HG02870 (cell line): Measurements from ENCODE around the gene SIGLEC15.
A peak's percentile ranks its signal among the peaks of the same experiment; 100 is the strongest.
"Not testable (repeated sequence)": the region's sequence is repeated elsewhere in the genome, so short reads cannot be mapped to it uniquely, and the experiment has no call there.

Source experiments
- ATAC-seq: cut with Tn5 transposase; IDR thresholded peaks from one replicate; pipeline ENCODE4 v1.9.1; 2021; ENCODE audit warnings: mild to moderate bottlenecking, moderate library complexity; ENCODE audit not compliant: unreplicated experiment

SIGLEC15 gene

DNA sequence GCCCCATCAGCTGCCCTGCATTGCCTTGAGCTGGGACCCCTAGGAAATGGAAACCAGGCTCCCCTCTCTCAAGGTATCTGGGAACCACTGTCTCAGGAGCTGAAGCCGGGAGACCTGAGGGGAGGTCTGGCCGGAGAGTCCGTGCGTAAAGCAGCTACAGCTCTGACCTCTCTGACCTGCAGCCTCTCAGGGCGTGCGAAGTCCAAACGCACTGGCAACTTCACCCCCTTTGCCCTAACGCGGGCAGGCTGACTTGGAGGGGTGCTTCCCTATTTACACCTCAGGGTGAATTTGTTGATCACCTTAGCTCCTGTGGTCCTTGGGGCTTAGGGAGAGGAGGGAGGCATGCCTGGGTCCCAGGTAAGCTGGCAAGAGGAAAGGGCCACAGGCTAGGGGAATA is 17.5 kb downstream of the SIGLEC15 start:
- no peak for ATAC-seq

- no peak for ATAC-seq
Measured at GRCh38 chr18:45844938-45845337, 19.5 kb downstream of the SIGLEC15 start.

DNA sequence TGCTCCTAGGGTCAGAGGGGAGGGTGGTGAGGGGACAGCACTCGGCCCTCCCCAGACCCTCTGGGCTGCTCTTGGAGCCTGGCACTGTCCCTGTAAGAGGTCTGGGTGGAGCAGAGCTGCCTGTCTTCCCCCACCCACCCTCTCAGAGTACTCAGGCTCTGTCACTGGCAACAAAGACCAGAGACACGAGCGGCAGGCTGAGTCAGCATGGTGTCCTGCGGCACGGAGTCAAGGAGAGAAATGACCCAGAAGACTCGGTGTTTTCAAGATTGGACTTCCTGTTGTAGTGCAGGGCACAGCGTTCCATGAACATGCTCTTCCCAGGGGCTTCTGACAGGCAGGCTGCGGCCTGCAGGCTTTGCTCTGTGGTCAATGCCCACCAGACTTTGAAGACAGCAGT is 19.9 kb downstream of the SIGLEC15 start:
- no peak for ATAC-seq

GRCh38 chr18:45847119-45847518 is 21.6 kb downstream of the SIGLEC15 start:
- no peak for ATAC-seq

DNA sequence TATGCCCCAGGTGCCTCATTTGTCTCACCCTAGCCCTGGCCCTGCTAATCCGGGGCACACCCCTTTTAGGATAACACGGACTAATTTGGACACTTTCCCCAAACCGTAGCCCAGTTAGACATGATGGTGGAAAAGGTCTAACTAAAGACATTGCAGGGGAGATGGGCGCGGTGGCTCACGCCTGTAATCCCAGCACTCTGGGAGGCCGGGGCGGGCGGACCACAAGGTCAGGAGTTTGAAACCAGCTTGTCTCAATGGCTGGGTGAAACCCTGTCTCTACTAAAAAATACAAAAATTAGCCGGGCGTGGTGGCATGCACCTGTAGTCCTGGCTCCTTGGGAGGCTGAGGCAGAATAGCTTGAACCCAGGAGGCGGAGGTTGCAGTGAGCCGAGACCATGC is 23.2 kb downstream of the SIGLEC15 start:
- ATAC-seq = not testable (repeated sequence)

- no peak for ATAC-seq
Measured at GRCh38 chr18:45849529-45849928, 24.1 kb downstream of the SIGLEC15 start.

DNA sequence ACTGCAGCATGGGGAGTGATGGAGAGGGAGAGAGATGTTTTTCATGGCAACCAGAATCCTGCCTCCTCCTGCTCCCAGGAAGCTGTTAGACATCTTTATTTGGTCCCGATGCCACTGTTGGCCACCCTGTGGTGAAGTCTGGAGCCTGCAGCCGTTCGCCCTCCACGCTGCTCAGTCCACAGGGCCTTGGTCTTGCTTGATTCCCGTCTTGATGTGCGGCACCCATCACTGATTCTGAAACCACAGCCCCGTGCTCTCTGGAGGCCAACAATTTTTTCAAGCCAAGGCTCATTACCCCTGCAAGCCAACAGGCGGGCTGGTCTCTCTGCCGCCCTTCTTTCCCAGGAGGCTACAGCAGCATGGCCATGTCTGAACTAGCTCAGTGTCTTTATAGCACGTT is 24.5 kb downstream of the SIGLEC15 start:
- no peak for ATAC-seq

DNA sequence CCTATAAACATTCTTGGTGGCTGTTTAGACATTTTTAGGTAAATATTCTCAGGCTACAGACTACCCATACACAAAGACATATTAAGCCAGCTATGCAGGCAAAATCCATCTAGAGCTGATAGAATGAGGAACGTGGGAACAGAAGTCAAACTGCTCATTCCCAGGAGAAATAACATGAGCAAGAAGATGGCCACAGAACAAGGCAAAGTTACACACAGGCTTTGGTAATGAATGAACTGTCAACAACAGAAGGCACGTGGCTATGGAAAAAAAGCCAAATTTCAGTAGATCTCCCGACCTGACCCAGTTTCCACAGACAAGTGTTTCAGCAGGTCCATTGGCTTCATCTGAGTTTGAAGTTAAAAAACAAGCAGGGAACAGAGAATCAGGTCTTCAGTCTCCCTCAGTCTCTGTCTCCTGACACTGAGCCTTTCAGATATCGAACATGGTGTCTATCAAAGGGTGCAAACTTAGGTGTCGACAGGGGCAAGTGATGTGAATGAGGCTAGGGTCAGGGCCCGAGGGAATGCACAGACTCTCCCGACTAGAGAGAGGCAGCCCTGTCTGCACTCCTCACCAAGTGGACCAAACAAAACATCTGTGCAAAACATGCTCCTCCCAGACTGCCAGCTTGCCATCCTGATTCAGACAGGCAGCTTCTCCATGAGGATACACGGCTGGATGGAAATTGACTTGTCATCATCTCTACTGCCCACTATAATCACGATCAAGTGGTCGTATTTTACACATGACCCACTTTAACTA is 25.9 kb downstream of the SIGLEC15 start:
- ATAC-seq = no peak

- no peak for ATAC-seq
Measured at GRCh38 chr18:45852631-45853030, 27.2 kb downstream of the SIGLEC15 start.

GRCh38 chr18:45854036-45854586 is 28.6 kb downstream of the SIGLEC15 start:
- no peak for ATAC-seq

- no peak for ATAC-seq
Measured at GRCh38 chr18:45856531-45856930, 31.1 kb downstream of the SIGLEC15 start.

- ATAC-seq = no peak
Measured at GRCh38 chr18:45859334-45859733, 33.9 kb downstream of the SIGLEC15 start.

GRCh38 chr18:45860492-45860891 is 35.0 kb downstream of the SIGLEC15 start:
- ATAC-seq = no peak

DNA sequence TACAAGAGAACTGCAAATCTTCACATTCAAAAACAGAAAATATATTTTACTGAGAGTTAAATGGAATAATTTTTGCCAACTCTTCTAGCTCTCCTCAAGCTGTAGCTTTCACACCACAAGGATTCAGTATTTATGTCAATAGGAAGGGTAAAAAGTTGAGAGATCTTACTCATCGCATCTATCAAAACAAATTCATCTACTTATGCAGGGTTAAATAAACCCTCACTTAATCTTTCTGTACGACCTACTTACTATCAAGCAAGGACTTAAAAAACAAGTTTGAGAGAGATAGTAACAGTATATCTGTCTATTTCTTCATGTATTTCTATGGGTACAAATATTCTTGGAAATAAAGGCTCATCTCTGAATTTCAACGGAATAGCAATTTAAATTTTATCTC is 35.5 kb downstream of the SIGLEC15 start:
- no peak for ATAC-seq

- ATAC-seq = no peak
Measured at GRCh38 chr18:45861926-45862325, 36.5 kb downstream of the SIGLEC15 start.

DNA sequence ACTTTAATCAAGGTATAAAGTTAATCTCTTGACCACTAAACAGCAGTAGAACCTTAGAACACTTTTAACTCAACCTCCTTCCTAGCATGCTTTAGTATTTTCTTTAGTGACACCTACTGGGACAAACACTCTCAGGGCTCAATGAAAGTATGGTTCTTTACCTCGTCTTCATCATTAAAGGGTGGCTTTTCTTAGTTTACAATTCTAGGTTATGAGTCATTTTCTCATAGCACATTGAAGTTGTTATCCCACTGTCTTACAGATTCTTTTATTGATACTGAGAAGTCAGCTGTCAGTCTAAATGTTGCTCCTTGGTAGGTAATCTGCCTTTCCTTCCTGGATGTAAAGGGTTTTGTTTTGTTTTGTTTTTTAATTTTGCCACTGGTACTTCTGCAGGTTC is 38.0 kb downstream of the SIGLEC15 start:
- ATAC-seq = no peak

- ATAC-seq = no peak
Measured at GRCh38 chr18:45864081-45864480, 38.6 kb downstream of the SIGLEC15 start.

DNA sequence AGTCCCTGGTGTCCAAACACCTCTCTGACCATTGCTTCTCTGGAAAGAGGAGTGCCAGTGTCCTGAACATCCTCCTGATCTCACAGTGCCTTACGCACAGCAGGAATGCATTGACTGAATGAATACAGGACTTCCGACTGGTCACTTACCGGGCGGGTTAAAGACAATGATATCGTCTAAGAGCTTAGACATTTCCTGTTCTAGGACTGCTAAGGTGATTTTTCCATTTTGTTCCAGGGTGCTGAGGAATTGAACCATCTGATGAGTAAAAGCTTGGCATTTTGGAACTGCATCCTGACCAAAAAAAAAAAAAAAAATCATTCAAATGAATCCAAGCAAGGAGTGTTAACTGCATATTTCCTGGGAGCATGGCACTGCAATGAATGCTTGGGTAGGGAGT is 40.0 kb downstream of the SIGLEC15 start:
- ATAC-seq = no peak

- ATAC-seq = no peak
Measured at GRCh38 chr18:45870419-45870818, 44.9 kb downstream of the SIGLEC15 start.

DNA sequence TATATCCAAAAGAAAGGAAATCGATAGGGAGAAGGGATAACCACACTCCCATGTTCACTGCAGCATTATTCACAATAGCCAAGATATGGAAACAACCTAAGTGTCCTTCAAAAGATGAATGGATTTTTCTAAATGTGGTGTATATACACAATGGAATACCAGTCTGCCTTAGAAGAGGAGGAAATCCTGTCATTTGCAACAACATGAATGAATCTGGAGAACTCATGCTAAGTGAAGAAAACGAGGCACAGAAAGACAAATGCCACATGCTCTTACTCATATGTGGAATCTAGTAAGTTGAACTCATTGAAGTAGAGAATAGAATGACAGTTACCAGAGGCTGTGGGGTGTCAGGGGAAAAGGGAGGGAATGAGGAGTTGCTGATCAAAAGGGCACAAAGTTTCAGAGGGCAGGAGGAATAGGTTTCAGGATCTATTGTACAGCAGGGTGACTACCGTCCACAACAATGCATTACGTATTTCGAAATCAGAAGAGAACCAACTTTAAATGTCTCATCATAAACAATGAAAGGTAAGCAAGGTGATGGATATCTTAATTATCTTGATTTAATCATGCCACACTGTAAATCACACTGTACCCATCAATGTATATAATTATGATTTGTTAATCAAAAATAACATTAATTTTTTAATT is 46.1 kb downstream of the SIGLEC15 start:
- no peak for ATAC-seq

DNA sequence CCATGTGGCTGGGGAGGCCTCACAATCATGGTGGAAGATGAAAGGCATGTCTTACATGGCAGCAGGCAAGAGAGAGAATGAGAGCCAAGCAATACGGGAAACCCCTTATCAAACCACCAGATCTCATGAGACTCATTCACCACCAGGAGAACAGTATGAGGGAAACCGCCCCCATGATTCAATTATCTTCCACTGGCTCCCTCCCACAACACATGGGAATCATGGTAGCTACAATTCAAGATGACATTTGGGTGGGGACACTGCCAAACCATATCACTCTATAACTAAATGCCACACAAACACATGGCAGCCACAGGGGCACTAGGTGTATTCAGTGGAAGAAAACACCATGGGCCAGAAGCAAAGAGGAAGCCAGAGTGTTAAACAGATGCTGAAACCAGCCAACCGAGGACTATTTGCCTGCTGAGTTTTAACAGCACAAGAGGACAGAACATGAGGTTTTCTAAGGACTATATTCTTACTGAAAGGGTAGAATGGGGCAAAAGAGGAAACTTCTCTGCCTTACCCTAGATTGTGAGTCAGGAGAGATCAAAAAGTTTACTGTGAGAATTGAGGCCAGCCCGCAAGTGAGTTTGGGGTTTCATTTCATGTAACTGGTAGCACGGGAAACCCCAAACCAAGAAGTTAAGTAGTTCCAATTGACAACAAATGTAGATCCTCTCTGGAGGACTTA is 49.2 kb downstream of the SIGLEC15 start:
- ATAC-seq = peak; percentile 93

GRCh38 chr18:45876161-45876560 is 50.7 kb downstream of the SIGLEC15 start:
- no peak for ATAC-seq
